ENCODE data around the gene IL23R.

- TF ChIP-seq CTCF (IDR thresholded peaks at IDR 0.05) = no peak
- no peak for TF ChIP-seq TCF7L2 (IDR thresholded peaks at IDR 0.05; ENCODE audit: low read depth, low read length)
- TF ChIP-seq POLR2AphosphoS5 (IDR thresholded peaks at IDR 0.05; ENCODE audit: low read depth, low read length) = no peak
Measured at GRCh38 chr1:67120855-67121619, 45.2 kb upstream of the IL23R start.
